ENCODE data around the gene CDH4.
A peak's percentile ranks its signal among the peaks of the same experiment; 100 is the strongest.

The CDH4 gene

GRCh38 chr20:61627791-61628415 is 375.8 kb downstream of the CDH4 start:
- no peaks in the 10 kb centered on the region for H3K9me3 ChIP-seq (replicated peaks in 1 of 2; ENCODE audit: control insufficient read depth in 2 of 2, insufficient read depth in 1 of 2, low read depth in 1 of 2, low read length in 2 of 2)
- no peak overlapping the region for H3K9ac ChIP-seq (ENCODE audit: low read depth, low read length, poor library complexity)
- no peak overlapping the region for H3K4me2 ChIP-seq (ENCODE audit: insufficient read depth, low read length, poor library complexity, severe bottlenecking)
- no peak overlapping the region for H2AFZ ChIP-seq (ENCODE audit: low read length)
- H3K23ac ChIP-seq (ENCODE audit: low read depth, low read length, poor library complexity), result peak overlapping the region; percentile 28
- no peaks in the 10 kb centered on the region for H3K27me3 ChIP-seq (ENCODE audit: control insufficient read depth in 3 of 3, insufficient read depth in 3 of 3, low read depth in 1 of 3, low read length in 3 of 3)
- H4K91ac ChIP-seq (ENCODE audit: low read depth, low read length, poor library complexity), result no peak overlapping the region
- peaks cover 0 to 1% of the 10 kb centered on the region in 2 donors for H3K36me3 ChIP-seq (replicated peaks in 1 of 2; ENCODE audit: control insufficient read depth in 2 of 2, insufficient read depth in 2 of 2, low read length in 2 of 2)
- peak overlapping the region; percentile 47 for H2BK12ac ChIP-seq (ENCODE audit: low read length)
- no CpG with 5 or more reads among the region's 27 CpGs for WGBS, 2 donors (ENCODE audit: extremely low coverage in 2 of 2, insufficient read length in 2 of 2, insufficient replicate concordance in 1 of 2)
- H3K4me1 ChIP-seq (ENCODE audit: control insufficient read depth in 2 of 2, insufficient read depth in 1 of 2, low read depth in 1 of 2, low read length in 2 of 2), result peaks cover 9 to 16% of the 10 kb centered on the region in 2 donors
- H3K18ac ChIP-seq (ENCODE audit: low read length), result peak overlapping the region; percentile 9
- H3K4ac ChIP-seq (ENCODE audit: low read length), result no peak overlapping the region
- no peak for DNase-seq (ENCODE audit: low spot score)
- peaks cover 2% of the 10 kb centered on the region for H3K79me1 ChIP-seq (ENCODE audit: low read depth, low read length)
- H2BK5ac ChIP-seq (ENCODE audit: low read length), result peak overlapping the region; percentile 8
- H2BK120ac ChIP-seq (ENCODE audit: low read depth, low read length), result peak overlapping the region; percentile 95
- no peak overlapping the region for H3K14ac ChIP-seq (ENCODE audit: low read length)
- no peak overlapping the region for H3K4me3 ChIP-seq (ENCODE audit: low read length in 2 of 2)
- H2AK5ac ChIP-seq (ENCODE audit: low read depth, low read length), result peak overlapping the region; percentile 40
- no peak overlapping the region for H2BK15ac ChIP-seq (ENCODE audit: low read length)
- peak overlapping the region; percentile 48 for H4K8ac ChIP-seq (ENCODE audit: low read depth, low read length)
- H3K27ac ChIP-seq (replicated peaks; ENCODE audit: low read length), result no peak overlapping the region

- Histone ChIP-seq H2BK5ac (ENCODE audit: low read length) (peak overlapping the region; percentile 8), H3K27me3 (ENCODE audit: control insufficient read depth in 3 of 3, insufficient read depth in 3 of 3, low read depth in 1 of 3, low read length in 3 of 3) (no peaks in the 10 kb centered on the region), H3K4ac (ENCODE audit: low read length) (no peak overlapping the region), H3K79me1 (ENCODE audit: low read depth, low read length) (peaks cover 2% of the 10 kb centered on the region), H3K27ac (replicated peaks; ENCODE audit: low read length) (no peak overlapping the region), H2BK120ac (ENCODE audit: low read depth, low read length) (peak overlapping the region; percentile 95), H4K91ac (ENCODE audit: low read depth, low read length, poor library complexity) (no peak overlapping the region), H4K8ac (ENCODE audit: low read depth, low read length) (no peak overlapping the region), H3K4me3 (ENCODE audit: low read length in 2 of 2) (no peak overlapping the region), H3K23ac (ENCODE audit: low read depth, low read length, poor library complexity) (peak overlapping the region; percentile 2), H3K9ac (ENCODE audit: low read depth, low read length, poor library complexity) (no peak overlapping the region), H2AFZ (ENCODE audit: low read length) (peak overlapping the region; percentile 73), H3K4me1 (ENCODE audit: control insufficient read depth in 2 of 2, insufficient read depth in 1 of 2, low read depth in 1 of 2, low read length in 2 of 2) (peaks cover 9 to 16% of the 10 kb centered on the region in 2 donors), H3K4me2 (ENCODE audit: insufficient read depth, low read length, poor library complexity, severe bottlenecking) (no peak overlapping the region), H3K36me3 (replicated peaks in 1 of 2; ENCODE audit: control insufficient read depth in 2 of 2, insufficient read depth in 2 of 2, low read length in 2 of 2) (peaks cover 0 to 1% of the 10 kb centered on the region in 2 donors), H3K14ac (ENCODE audit: low read length) (peak overlapping the region; percentile 63), H3K9me3 (replicated peaks in 1 of 2; ENCODE audit: control insufficient read depth in 2 of 2, insufficient read depth in 1 of 2, low read depth in 1 of 2, low read length in 2 of 2) (no peaks in the 10 kb centered on the region), H2BK15ac (ENCODE audit: low read length) (no peak overlapping the region), H2BK12ac (ENCODE audit: low read length) (no peak overlapping the region), H3K18ac (ENCODE audit: low read length) (peak overlapping the region; percentile 33), H2AK5ac (ENCODE audit: low read depth, low read length) (peak overlapping the region; percentile 40)
- WGBS, 2 donors (ENCODE audit: extremely low coverage in 2 of 2, insufficient read length in 2 of 2, insufficient replicate concordance in 1 of 2), result no CpG with 5 or more reads among the region's 10 CpGs
- no peak for DNase-seq (ENCODE audit: low spot score)
These were observed 376.4 kb downstream of the CDH4 start for GRCh38 chr20:61628480-61628879.

- Histone ChIP-seq H3K23ac (ENCODE audit: low read depth, low read length, poor library complexity) (peak overlapping the region; percentile 2), H3K4me2 (ENCODE audit: insufficient read depth, low read length, poor library complexity, severe bottlenecking) (no peak overlapping the region), H3K14ac (ENCODE audit: low read length) (peak overlapping the region; percentile 63), H2AK5ac (ENCODE audit: low read depth, low read length) (peak overlapping the region; percentile 36), H2BK5ac (ENCODE audit: low read length) (no peak overlapping the region), H3K18ac (ENCODE audit: low read length) (peak overlapping the region; percentile 33), H3K79me1 (ENCODE audit: low read depth, low read length) (peaks cover 2% of the 10 kb centered on the region), H3K36me3 (replicated peaks in 1 of 2; ENCODE audit: control insufficient read depth in 2 of 2, insufficient read depth in 2 of 2, low read length in 2 of 2) (peaks cover 0 to 1% of the 10 kb centered on the region in 2 donors), H2BK12ac (ENCODE audit: low read length) (no peak overlapping the region), H3K4me1 (ENCODE audit: control insufficient read depth in 2 of 2, insufficient read depth in 1 of 2, low read depth in 1 of 2, low read length in 2 of 2) (peaks cover 9 to 16% of the 10 kb centered on the region in 2 donors), H3K27ac (replicated peaks; ENCODE audit: low read length) (no peak overlapping the region), H2AFZ (ENCODE audit: low read length) (peak overlapping the region; percentile 73), H3K9ac (ENCODE audit: low read depth, low read length, poor library complexity) (no peak overlapping the region), H3K9me3 (replicated peaks in 1 of 2; ENCODE audit: control insufficient read depth in 2 of 2, insufficient read depth in 1 of 2, low read depth in 1 of 2, low read length in 2 of 2) (no peaks in the 10 kb centered on the region), H3K27me3 (ENCODE audit: control insufficient read depth in 3 of 3, insufficient read depth in 3 of 3, low read depth in 1 of 3, low read length in 3 of 3) (no peaks in the 10 kb centered on the region), H2BK15ac (ENCODE audit: low read length) (no peak overlapping the region), H3K4ac (ENCODE audit: low read length) (no peak overlapping the region), H4K8ac (ENCODE audit: low read depth, low read length) (no peak overlapping the region), H3K4me3 (ENCODE audit: low read length in 2 of 2) (no peak overlapping the region), H2BK120ac (ENCODE audit: low read depth, low read length) (no peak overlapping the region), H4K91ac (ENCODE audit: low read depth, low read length, poor library complexity) (no peak overlapping the region)
- no peak for DNase-seq (ENCODE audit: low spot score)
- no CpG with 5 or more reads among the region's 17 CpGs for WGBS, 2 donors (ENCODE audit: extremely low coverage in 2 of 2, insufficient read length in 2 of 2, insufficient replicate concordance in 1 of 2)
These were observed 377.0 kb downstream of the CDH4 start for GRCh38 chr20:61628901-61629601.
